Neural progenitor cell (in vitro differentiated cells): ENCODE results near the gene DPYSL5. TPM values are rescaled to one million over a fixed set of nuclear protein-coding genes. Genes with fewer than 3 reads are reported as not detected.

Experiments
- DNase-seq: peaks from one replicate; pipeline ENCODE4 v3.0.0-alpha.2; 2016; ENCODE audit warnings: low spot score
- H2AFZ ChIP-seq: fragments of 200-600 bp; sonication (generic); replicated peaks from 2 replicates; pipeline ENCODE4 v1.6.1; 2016; ENCODE audit warnings: antibody characterized with exemption
- H3F3A ChIP-seq: fragments of 200-600 bp; sonication (generic); 2 replicates; pipeline ENCODE4 v1.6.1; 2016; ENCODE audit warnings: antibody characterized with exemption, low read depth
- H3K27ac ChIP-seq: fragments of 200-600 bp; sonication (generic); 2 replicates; pipeline ENCODE4 v1.5.1; 2016; ENCODE audit warnings: mild to moderate bottlenecking
- H3K27me3 ChIP-seq: fragments of 200-600 bp; sonication (generic); 2 replicates; pipeline ENCODE4 v1.6.1; 2016; ENCODE audit warnings: mild to moderate bottlenecking, moderate library complexity
- H3K36me3 ChIP-seq: fragments of 200-600 bp; sonication (generic); 2 replicates; pipeline ENCODE4 v1.5.1; 2016
- H3K4me1 ChIP-seq: fragments of 200-600 bp; sonication (generic); 2 replicates; pipeline ENCODE4 v1.6.1; 2016; ENCODE audit warnings: mixed run types
- H3K4me2 ChIP-seq: fragments of 200-600 bp; sonication (generic); 2 replicates; pipeline ENCODE4 v1.6.1; 2016
- H3K4me3 ChIP-seq: fragments of 200-600 bp; sonication (generic); 2 replicates; pipeline ENCODE4 v1.5.1; 2016
- H3K79me2 ChIP-seq: fragments of 200-600 bp; sonication (generic); 2 replicates; pipeline ENCODE4 v1.6.1; 2016; ENCODE audit warnings: low read depth
- H3K9ac ChIP-seq: fragments of 200-600 bp; sonication (generic); 2 replicates; pipeline ENCODE4 v1.6.1; 2016
- H3K9me3 ChIP-seq: fragments of 200-600 bp; sonication (generic); 2 replicates; pipeline ENCODE4 v1.5.1; 2016; ENCODE audit warnings: low read depth
- H4K20me1 ChIP-seq: fragments of 200-600 bp; sonication (generic); 2 replicates; pipeline ENCODE4 v1.6.1; 2016; ENCODE audit warnings: low read depth
- H3K27ac Mint-ChIP-seq: 3 replicates; pipeline ENCODE4 v1.8.0; 2021; ENCODE audit warnings: mixed read lengths
- H3K27me3 Mint-ChIP-seq: 2 replicates; pipeline ENCODE4 v1.8.0; 2022; ENCODE audit warnings: low read depth, mild to moderate bottlenecking, inconsistent platforms, moderate library complexity, mixed read lengths; ENCODE audit not compliant: insufficient read depth
- H3K36me3 Mint-ChIP-seq: 3 replicates; pipeline ENCODE4 v1.8.0; 2021; ENCODE audit warnings: mixed read lengths
- H3K4me1 Mint-ChIP-seq: 3 replicates; pipeline ENCODE4 v1.8.0; 2021; ENCODE audit warnings: mixed read lengths
- H3K4me3 Mint-ChIP-seq: 3 replicates; pipeline ENCODE4 v1.8.0; 2021; ENCODE audit warnings: mild to moderate bottlenecking, moderate library complexity, mixed read lengths
- H3K9me3 Mint-ChIP-seq: 3 replicates; pipeline ENCODE4 v1.8.0; 2020; ENCODE audit warnings: mixed read lengths
- EZH2 ChIP-seq: fragments of 200-600 bp; sonication (generic); IDR thresholded peaks from 2 replicates; pipeline ENCODE4 v1.6.1; 2017; ENCODE audit warnings: antibody characterized with exemption, mild to moderate bottlenecking, moderate library complexity
- EZH2phosphoT487 ChIP-seq: fragments of 200-600 bp; sonication (generic); IDR thresholded peaks from 2 replicates; pipeline ENCODE4 v1.6.1; 2017; ENCODE audit warnings: antibody characterized with exemption
- total RNA-seq: library from RNA; depleted of rRNA; stranded (reverse); fragments of >200 nt; gene quantifications from 2 replicates; pipeline ENCODE4 v1.2.3, GENCODE V29; 2015; ENCODE audit warnings: low replicate concordance
- TF ChIP-seq, protein P1 (sequence below): fragments of 200-600 bp; sonication (generic); IDR thresholded peaks from 2 replicates; pipeline ENCODE4 v1.5.1; 2017; ENCODE audit warnings: antibody characterized with exemption, mild to moderate bottlenecking

DPYSL5 gene
- total RNA-seq, 1 donor from 2014 or later = 46.3 TPM

DNA sequence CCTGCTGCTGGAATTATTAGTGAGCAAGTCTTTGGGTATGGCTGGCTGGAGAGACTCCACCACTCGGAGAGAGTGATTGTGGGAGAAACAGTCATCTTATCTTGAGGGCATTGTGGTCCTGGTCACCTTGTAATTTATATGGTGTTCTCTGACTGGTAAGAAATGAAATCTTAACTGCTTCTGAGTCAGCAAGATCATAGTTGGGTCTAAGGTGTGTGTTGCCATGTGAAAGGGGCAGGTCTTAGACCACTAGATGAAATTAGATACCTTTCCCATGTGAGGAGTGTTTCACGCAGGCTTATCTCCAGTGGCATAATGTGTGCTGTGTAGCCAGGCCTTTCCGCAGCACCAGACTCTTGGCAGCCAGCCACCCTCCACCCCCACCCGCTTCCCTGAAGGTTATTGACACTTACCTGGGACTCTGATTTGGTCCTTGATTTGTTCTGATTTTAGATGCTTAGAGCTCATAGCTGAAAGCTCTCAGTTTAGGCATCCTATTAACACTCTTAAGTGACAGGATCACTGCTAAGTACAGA, 130.2 kb downstream of the DPYSL5 start:
- H3K4me2 ChIP-seq = no peak overlapping the region
- no peak overlapping the region for H3K4me3 ChIP-seq
- H3K79me2 ChIP-seq = no peaks in the 10 kb centered on the region
- H2AFZ ChIP-seq = no peak overlapping the region
- no peak overlapping the region for H3K27ac ChIP-seq
- DNase-seq = no peak
- no peak overlapping the region for H3K4me3 Mint-ChIP-seq
- H3K27me3 ChIP-seq = peaks cover 5% of the 10 kb centered on the region
- H3K27me3 Mint-ChIP-seq = no peaks in the 10 kb centered on the region
- peaks cover 18% of the 10 kb centered on the region for H3K4me1 ChIP-seq
- no peaks in the 10 kb centered on the region for H3K36me3 Mint-ChIP-seq
- no peak overlapping the region for H3K9ac ChIP-seq
- H3K27ac Mint-ChIP-seq = no peak overlapping the region
- H4K20me1 ChIP-seq = peaks cover 24% of the 10 kb centered on the region
- H3K36me3 ChIP-seq = no peaks in the 10 kb centered on the region
- H3K9me3 ChIP-seq = no peaks in the 10 kb centered on the region
- H3F3A ChIP-seq = no peaks in the 10 kb centered on the region
- peaks cover 7% of the 10 kb centered on the region for H3K4me1 Mint-ChIP-seq
- TF ChIP-seq EZH2 = no peak
- TF ChIP-seq EZH2phosphoT487 = no peak
- TF ChIP-seq, protein P1, sequence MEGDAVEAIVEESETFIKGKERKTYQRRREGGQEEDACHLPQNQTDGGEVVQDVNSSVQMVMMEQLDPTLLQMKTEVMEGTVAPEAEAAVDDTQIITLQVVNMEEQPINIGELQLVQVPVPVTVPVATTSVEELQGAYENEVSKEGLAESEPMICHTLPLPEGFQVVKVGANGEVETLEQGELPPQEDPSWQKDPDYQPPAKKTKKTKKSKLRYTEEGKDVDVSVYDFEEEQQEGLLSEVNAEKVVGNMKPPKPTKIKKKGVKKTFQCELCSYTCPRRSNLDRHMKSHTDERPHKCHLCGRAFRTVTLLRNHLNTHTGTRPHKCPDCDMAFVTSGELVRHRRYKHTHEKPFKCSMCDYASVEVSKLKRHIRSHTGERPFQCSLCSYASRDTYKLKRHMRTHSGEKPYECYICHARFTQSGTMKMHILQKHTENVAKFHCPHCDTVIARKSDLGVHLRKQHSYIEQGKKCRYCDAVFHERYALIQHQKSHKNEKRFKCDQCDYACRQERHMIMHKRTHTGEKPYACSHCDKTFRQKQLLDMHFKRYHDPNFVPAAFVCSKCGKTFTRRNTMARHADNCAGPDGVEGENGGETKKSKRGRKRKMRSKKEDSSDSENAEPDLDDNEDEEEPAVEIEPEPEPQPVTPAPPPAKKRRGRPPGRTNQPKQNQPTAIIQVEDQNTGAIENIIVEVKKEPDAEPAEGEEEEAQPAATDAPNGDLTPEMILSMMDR = no peak
- no peaks in the 10 kb centered on the region for H3K9me3 Mint-ChIP-seq

DNA sequence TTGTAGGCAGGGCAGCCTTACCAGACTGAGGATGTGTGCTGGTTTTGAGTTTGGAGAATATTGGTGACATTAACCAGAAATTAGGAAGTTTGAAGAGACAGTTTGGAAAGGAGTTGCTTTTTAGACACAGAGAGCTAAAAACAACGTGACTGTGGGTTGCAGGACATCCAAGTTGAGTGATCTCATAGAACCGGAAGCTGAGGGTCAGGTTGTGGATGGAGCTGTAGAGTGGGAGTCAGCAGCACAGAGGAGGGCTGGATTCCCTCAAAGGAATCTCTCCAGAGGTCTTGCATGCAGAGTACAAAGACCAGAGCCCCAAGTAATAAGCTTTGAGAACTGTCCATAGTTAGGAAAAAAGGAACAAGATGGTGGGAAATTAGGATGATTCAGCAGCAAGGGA, 131.8 kb downstream of the DPYSL5 start:
- no peak for DNase-seq
- H2AFZ ChIP-seq = no peak overlapping the region
- H3K4me1 Mint-ChIP-seq = peaks cover 5% of the 10 kb centered on the region
- H3K4me1 ChIP-seq = peaks cover 17% of the 10 kb centered on the region
- no peak overlapping the region for H3K4me3 ChIP-seq
- no peaks in the 10 kb centered on the region for H3K36me3 ChIP-seq
- H4K20me1 ChIP-seq = peaks cover 18% of the 10 kb centered on the region
- no peaks in the 10 kb centered on the region for H3K27me3 ChIP-seq
- no peaks in the 10 kb centered on the region for H3K36me3 Mint-ChIP-seq
- no peak overlapping the region for H3K4me3 Mint-ChIP-seq
- no peak overlapping the region for H3K4me2 ChIP-seq
- no peaks in the 10 kb centered on the region for H3F3A ChIP-seq
- TF ChIP-seq EZH2 = no peak
- TF ChIP-seq EZH2phosphoT487 = no peak
- TF ChIP-seq, protein P1 = no peak
- H3K9me3 Mint-ChIP-seq = no peaks in the 10 kb centered on the region
- H3K79me2 ChIP-seq = no peaks in the 10 kb centered on the region
- H3K27ac Mint-ChIP-seq = no peak overlapping the region
- no peaks in the 10 kb centered on the region for H3K9me3 ChIP-seq
- H3K27me3 Mint-ChIP-seq = no peaks in the 10 kb centered on the region
- no peak overlapping the region for H3K9ac ChIP-seq
- no peak overlapping the region for H3K27ac ChIP-seq

DNA sequence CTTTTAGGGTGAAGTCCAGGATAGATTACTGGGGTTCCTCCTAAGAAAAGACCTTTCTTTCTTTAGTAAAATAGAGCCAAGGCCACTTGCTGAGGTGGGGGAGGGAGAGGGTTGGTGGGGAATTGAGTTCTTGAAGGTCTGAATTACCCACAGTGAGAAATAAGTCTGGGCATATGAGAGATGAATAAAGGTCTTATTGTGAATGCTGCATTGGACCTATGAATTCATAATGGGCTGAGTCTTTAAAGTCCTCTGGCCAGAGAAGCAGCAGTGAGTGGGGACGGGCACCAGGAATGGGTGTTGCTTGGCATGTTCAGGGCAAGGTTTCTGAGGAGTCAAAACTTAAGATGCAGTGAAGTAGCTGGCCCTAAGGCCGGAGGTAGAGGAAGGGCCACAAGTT, 133.0 kb downstream of the DPYSL5 start:
- no peaks in the 10 kb centered on the region for H3K9me3 ChIP-seq
- H3K4me3 ChIP-seq = no peak overlapping the region
- H3K27me3 ChIP-seq = no peaks in the 10 kb centered on the region
- no peak overlapping the region for H3K4me2 ChIP-seq
- DNase-seq = no peak
- Mint-ChIP-seq H3K4me1 (peaks cover 2% of the 10 kb centered on the region), H3K27ac (peak overlapping the region; percentile 34), H3K27me3 (no peaks in the 10 kb centered on the region), H3K4me3 (no peak overlapping the region), H3K9me3 (no peaks in the 10 kb centered on the region), H3K36me3 (no peaks in the 10 kb centered on the region)
- no peak overlapping the region for H2AFZ ChIP-seq
- H3K4me1 ChIP-seq = peaks cover 10% of the 10 kb centered on the region
- no peak overlapping the region for H3K27ac ChIP-seq
- no peaks in the 10 kb centered on the region for H3F3A ChIP-seq
- H3K79me2 ChIP-seq = no peaks in the 10 kb centered on the region
- TF ChIP-seq EZH2phosphoT487 = no peak
- TF ChIP-seq, protein P1 = no peak
- no peak for TF ChIP-seq EZH2
- peaks cover 7% of the 10 kb centered on the region for H4K20me1 ChIP-seq
- no peak overlapping the region for H3K9ac ChIP-seq
- no peaks in the 10 kb centered on the region for H3K36me3 ChIP-seq
